ENCODE results near the gene DNAAF8. TPM values are rescaled to one million over a fixed set of nuclear protein-coding genes. Genes with fewer than 3 reads are reported as not detected.
"Not testable (repeated sequence)": the region's sequence is repeated elsewhere in the genome, so short reads cannot be mapped to it uniquely, and the experiment has no call there.

Gene DNAAF8
- total RNA-seq, 1 donor from 2014 or later = 0.59 TPM

DNA sequence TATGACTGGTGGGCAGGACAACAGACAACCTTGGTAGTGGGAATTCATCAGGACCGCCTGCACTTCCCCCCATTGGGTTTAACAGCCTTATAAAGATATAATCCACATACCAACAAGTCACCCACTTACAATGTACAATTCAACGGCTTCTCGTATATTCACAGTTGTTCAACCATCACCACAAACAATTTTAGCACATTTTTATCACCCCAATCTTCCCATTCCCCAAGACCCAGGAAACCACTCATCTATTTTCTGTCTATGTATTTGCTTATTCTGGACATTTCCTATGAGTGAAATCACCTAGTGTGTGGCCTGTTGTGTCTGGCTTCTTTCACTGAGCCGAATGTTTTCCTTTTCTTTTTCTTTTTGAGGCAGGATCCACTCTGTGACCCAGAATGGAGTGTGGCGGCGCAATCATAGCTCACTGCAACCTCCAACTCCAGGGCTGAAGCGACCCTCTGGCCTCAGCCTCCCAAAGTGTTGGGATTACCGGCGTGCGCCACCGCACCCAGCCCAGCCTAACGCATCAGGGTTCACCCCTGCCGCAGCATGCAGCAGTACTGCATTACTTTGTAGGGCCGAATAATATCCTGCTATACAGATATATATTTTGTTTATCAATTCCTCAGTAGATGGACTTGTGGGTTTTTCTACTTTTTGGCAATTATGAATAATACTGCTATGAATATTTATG, 11.1 kb upstream of the DNAAF8 start:
- no peak for DNase-seq

DNA sequence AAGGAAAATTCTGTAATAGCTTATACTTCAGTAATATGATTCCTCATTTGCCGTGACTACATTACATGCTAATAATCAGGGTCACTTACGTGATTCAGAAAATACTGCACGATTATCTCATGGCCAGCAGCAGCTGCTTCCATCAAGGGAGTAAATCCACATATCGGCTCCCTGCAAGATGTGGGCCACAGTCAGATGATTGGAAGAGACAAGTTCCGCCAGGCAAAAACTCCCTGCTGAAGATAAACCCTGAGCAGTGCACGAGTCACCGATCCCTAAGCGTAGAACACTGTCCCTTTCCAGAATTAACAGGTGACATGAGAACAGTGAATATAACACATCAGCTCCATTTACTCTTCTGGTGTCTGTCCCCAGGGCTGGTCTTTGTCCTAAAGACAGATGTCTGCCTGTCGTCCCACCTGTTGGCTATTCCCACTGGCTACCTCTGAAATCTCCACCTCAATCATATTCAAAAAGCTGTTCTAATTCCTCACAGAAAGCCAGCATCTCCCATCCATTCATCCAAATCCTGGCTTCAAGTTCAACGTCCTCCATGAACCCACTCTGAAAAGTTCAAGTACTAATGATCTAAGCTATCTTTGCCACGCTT, 9.6 kb upstream of the DNAAF8 start:
- no peak for DNase-seq

DNA sequence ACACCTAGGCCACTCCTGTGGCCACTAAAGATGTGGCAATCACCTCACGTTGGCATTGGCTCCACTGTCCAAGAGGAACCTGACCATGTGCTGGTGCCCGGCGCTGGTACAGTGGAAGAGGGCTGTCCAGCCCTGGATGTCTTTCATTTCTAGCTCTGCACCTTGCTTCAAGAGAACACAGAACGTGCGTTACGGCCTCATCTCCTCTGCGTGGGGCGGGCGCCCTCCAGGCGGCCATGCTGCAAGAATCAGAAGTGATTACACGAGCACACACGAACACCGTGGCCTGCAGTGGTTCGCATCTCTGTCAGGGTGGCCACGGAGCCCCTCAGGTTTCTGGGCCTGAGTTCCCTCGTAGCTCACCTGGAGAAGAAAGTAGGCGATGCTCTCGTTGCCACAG, 7.7 kb upstream of the DNAAF8 start:
- no peak for DNase-seq

DNA sequence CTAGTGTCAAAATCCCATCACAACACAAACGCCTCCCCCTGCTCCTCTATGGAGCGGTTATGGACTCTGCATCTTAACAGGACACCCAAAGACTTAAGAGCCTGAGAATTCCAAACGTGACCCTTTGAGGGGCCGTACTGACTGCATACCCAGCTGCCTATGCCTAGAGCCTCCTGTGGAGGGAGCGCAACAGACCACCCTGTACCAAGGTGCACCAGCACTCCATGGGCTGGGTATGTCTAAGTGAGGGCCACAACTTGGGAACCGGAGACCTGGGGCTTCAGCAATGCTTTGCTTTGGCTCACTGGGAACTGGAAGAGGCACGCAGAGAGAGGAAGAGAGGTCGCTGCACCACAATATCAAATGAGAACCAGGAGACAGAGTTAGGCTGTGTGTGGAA, 5.7 kb upstream of the DNAAF8 start:
- no peak for DNase-seq

DNA sequence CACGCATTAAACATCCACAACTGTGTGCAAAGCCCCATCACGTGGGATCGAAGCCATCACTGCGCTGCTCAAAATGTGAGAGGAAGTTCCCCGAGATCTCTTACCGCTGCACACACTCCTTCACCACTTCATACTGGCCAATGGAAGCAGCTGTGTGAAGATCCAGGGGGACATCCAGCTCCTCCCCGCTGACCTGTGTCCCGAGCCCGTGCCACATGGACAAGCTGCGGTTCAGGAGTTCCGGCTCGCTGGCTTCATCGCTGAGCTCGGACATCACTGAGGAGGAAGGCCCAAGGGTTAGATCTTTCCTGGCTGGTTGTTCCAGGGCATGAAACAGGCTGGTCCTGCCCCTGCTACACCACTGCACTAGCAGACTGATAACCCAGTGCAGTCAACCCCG, 4.5 kb upstream of the DNAAF8 start:
- no peak for DNase-seq

DNA sequence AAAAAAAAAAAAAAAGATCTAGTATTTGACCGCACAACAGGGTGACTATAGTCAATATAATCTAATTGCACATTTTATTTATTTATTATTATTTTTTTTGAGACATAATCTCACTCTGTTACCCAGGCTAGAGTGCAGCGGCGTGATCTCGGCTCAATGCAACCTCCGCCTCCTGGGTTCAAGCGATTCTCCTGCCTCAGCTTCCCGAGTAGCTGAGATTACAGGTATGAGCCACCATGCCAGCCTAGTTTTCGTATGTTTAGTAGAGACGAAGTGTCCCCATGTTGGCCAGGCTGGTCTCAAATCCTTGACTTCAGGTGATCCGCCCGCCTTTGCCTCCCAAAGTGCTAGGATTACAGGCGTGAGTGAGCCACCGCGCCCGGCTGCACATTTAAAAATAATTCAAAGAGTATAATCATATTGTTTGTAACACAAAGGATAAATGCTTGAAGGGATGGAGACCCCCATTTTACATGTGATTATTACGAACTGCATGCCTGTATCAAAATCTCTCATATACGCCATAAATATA, 1.1 kb upstream of the DNAAF8 start:
- no peak for DNase-seq

DNA sequence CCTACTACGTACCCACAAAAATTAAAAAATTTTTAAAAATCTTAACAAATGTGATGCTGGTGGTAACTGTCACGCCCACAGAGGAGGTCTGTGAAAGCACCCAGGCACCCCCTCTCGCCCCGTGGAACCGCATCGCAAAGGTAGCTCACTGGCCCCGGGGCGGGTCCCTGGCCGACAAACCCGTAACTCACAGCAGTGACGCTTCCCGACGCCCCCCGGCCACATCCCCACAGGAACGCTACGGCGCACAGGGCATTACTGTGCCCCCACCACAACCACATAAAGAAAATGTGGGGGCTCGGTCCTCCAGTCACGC, 632 bp upstream of the DNAAF8 start:
- DNase-seq = no peak

DNA sequence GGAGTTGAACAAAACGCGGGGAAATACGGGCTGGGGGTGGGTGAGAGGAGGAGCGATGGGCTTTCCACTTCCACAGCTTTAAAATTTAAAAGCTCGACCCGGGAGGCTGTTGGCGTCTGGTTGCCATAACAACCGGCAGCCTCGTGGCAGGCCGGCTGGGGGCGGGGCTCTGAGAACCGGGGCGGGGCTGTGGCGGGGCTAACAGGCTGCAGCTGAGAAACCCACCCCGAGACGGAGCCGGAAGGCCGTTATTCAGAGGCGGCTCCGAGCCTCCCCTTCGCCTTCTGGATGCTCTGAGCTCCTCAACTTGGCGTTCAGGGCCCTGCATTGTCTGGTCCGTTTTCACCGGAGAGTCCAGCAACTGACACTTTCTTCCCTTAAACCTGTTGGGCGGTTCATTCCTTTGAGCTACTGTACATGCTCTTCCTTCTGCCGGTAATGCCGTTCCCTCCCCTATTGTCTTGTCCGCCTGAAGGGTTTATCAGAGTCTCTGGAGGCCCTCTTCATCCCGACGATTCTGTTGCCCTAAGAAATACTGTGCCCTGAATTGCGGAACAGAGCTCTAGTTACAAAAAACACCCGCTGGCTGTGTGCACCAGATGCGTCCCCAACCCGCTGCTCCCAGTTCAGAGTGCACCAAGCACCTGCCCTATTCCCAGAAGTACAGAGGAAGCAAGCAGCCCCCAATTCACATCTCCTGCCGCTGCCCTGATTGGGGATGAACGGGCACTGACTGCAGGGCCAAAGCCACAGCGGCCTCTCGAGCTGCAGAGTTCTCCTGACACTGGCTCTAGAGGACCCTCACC, 596 bp downstream of the DNAAF8 start:
- DNase-seq = peak; percentile 75

DNA sequence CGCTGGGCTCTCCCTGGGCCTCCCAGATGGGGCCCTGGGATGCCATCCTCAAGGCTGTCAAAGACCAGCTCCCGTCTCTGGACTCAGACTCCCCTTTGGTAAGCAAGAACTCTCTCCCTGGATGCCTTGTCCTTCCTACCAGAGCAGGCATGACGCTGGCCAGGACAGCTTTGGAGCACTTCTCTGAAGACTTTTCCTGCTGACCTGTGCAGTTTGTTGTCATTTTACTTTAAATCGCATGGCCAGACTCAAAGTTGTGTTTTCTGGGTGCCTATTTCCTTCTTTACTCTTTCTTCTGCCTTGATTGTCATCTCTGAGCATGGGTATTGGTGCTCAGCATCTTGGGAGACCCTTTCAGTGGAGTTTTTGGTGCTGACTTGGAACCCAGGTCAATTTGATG, 2.2 kb downstream of the DNAAF8 start:
- no peak for DNase-seq

DNA sequence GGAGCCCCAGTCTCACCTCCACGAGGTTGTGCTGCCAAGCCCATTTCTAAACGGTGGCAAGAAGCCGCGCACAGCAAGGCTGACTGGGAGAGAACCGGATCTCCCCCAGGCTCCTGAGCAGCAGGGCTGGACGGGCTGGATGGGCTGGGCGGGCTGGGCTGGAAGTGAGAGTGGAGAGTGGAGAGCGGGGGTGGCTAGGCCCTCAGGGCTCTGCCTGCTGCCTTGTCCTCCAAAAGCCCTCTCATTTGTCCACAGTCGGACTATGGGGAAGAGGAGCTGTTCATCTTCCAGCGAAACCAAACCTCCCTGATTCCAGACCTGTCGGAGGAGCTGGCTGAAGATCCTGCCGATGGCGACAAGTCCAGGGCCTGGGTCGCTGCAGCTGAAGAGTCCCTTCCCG, 3.2 kb downstream of the DNAAF8 start:
- no peak for DNase-seq

DNA sequence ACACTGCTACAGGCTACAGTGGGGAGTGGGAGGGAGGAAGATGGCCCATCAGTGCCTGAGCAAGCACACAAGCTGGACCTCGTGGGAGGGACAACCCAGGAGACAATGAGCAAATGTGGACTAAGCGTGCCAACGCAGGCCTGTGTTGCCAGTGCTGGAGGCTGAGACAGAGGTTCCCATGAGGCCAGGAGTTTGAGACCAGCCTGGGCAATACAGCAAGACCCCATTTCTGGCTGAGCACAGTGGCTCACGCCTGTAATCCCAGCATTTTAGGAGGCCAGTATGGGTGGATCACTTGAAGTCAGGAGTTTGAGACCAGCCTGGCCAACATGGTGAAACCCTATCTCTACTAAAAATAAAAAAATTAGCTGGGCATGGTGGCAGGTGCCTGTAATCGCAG, 4.0 kb downstream of the DNAAF8 start:
- DNase-seq = not testable (repeated sequence)

DNA sequence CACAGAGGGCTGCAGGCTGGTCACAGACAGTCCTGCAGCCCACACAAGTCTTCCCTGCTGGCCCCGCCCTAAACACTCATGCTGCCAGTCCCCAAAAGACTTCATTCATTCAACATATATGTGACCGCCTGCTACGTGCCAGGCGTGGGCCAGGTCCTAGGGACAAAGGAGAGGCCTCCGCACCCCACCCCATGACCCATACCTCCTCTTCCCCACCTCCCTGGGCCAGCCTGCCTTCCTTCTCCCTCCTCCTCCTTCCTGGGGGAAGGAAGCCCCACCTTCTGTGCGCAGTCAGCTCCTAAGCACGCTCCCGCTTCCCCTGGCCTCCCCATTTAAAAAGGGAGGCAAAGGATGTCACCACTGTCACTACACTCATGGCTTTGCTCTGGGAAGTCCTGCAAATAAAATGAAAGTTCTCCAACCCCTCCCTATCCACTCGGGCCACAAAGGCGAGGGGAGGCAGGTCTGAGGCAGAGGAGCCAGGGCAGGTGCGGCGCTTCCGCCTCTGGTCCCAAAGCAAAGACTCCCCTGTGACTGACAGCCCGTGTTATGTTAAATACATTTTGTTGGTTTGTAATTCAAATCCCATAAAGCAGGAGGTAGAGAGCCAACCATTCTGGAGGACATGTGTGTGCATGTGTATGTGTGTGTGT, 9.0 kb downstream of the DNAAF8 start:
- DNase-seq = no peak

DNA sequence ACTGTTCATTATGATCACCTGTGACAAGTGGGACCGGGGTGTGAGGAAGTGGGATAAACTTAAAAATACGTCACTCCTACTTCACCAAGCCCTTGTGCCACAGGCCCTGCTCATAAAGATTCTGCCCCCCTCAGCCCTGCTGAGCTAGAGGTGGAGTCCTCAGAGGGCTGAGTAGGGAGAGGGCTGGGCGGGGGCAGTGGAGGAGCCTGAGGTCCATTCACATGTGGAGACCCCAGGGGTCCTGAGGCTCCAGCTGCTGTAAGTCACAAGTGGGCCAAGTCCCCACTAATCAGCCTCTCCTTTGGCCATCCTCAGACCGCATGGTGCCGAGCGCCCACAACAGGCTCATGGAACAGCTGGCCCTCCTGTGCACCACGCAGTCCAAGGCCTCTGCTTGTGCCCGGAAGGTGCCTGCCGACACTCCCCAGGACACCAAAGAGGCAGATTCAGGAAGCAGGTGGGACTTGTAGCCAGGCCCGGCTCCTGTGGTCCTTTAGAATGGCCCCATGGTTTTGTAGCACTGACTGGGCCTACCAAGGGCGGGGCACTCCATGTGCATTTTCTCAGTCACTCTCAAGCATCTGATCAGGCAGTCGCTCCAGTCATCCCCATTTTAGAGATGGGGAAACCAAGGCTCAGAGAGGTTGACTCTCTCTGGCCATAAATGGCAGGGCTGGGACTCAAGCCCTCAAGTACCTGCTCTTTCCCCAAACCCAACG, 10.4 kb downstream of the DNAAF8 start:
- DNase-seq = no peak

DNA sequence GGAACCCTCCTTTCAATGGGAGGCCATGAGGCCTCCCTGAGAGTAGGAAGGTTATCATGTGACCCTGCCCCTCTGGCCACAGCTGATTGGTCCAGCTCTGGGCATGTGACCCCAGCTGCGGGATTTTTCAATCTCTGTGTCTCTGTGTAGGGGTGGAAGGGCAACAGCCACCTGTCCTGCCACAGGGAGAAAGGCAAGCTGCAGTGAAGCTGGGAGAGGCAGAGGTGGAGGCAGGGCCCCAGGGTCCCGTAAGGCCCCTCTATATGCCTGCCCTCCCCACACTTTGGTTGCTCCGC, 10.9 kb downstream of the DNAAF8 start:
- DNase-seq = no peak

DNA sequence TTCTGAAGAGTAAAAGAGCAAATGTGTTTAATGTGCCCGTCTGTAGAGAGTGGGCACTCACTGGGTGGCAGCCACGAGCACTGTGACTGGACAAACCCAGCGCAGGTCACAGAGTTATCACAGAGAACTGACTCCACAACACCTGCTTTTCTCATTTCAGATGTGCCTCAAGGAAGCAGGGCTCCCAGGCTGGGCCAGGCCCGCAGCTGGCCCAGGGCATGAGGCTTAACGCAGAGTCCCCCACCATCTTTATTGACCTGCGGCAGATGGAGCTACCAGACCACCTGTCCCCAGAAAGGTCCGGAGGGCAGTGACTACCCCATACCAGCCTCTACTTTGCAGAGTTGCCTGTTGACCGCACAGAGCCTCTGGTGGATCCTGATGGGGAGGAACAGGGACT, 11.9 kb downstream of the DNAAF8 start:
- no peak for DNase-seq

DNA sequence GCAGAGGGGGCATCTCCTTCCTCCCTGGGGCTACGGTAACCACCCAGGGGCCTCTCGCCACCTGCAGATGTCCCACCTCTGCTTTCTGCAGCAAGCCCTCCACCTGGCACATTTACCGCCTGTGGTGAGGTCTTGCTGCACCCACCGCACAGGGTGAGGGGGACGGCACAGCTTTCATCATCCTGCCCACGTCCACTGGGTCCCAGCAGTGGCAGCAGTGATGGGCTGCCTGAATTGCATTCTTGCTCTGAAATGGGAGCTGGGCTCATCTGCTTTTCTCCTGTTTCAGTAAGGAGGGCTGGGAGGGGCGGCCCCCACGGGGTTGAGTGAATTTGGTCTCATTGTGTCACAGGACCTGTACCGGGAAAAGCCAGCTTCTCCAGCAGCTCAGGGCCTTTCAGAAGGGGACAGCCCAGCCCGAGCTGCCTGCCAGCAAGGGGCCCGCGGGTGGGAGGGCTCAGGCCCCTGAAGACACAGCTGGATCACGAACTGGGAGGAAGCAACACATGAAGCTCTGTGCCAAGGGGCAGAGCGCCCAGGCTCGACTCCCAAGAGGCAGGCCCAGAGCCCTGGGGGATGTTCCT, 12.7 kb downstream of the DNAAF8 start:
- no peak for DNase-seq

DNA sequence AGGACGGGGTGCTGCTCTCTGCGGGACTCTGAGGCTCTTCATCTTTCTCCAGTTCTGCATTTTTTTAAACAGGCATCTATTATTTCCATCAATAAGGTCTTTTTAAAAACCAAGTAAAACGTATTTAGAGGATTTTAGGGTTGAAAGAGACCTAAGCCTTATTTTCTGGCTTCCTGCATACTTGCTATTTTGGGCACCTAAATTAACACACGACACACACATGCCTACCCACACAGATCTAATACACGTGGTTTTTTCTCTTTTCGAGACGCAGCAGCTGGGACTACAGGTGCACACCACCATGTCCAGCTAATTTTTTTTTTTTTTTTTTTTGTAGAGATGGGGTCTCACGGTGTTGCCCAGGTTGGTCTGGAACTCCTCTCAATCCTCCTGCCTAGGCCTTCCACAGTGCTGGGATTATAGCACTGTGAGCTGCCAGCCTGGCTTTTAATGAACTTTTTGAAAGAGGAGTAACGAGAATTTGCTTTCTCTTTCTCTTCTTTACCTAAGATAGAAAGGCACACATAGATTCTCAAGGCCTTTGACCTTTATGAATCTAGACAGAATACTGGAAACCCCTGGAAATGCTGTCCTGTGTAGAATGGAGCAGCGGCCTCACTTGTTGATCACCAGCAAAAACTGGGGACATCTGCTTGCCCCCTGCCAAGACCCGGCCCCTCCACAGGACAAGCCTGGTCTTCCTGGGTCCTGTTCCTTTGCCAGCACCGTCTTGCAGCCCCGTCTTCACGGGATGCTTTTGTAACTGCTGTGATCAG, 13.8 kb downstream of the DNAAF8 start:
- no peak for DNase-seq

DNA sequence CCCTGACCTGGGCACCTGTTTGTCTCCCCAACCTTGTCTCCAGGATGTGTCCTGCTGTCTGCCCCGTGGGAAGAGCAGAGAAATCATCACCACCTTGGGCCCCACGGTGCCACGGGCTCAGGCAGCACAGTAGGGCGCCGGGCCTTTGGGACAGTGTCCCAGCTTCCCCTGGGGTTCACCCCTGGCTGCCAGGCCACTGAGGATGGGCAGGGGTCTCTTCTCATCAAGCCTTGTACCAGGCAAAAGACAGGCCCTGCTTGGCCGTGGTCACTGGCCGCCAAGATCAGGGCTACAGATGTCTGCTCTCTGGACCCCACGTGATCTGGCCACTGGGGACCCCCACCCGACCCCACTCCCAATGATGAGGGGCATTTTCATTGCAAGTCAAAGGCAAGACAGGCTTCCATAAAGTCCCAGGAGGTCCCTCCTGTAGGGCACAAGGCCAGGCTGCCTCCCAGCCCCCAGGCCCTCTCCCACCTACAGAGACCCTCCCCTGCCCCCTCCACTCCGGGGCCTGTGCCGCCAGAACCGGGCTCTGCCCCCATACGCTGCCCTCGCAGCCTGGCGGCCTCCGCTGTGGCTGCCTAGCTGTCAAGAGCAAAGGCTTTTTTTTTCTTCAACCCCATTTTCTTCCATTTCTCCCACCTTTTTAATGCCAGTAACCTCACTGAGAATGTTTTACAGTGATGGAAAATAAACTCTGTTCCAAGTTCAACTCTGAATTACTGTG, 14.5 kb downstream of the DNAAF8 start:
- no peak for DNase-seq

DNA sequence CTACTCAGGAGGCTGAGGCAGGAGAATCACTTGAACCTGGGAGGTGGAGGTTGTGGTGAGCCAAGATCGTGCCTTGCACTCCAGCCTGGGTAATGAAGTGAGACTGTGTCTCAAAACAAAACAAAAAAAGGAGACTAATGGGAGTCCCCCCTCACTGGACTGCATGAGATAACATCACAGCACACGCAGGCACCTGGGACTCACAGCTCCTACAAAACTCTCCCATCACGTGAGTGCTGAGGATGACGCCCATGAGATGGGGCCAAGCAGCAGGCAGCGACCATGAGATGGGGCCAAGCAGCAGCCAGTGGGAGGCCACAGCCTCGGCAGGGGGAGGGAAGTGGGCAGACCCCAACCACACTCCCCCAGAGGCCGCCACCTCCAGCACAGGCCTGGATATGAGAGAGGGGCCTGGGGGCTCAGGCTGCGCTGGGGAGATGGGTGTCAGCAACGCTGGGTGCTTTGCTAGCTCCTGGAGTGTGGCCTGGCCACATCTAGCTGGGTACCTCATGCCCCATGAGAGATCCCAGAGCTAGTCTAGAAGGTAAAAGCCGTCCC, 15.4 kb downstream of the DNAAF8 start:
- no peak for DNase-seq

DNA sequence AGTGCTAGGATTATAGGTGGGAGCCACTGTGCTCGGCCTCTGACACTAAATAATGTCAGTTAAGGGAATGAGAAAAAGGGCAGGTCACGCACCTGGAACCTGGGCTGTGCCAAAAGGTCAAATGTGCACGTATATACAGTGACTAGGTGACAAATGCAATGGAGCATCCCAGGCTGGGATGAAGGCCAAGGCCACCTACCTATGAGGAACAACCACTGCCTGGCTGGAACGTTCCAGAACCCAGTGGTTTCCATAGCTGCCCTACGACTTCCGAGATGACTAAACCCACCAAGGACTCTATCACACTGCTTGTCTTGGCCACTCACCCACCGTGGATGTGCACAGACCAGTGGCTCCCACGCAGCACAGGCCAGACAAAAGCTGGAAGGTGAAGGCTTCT, 16.6 kb downstream of the DNAAF8 start:
- DNase-seq = no peak

Data from skin of body (tissue), 2 donors.